Activated CD8-positive, alpha-beta memory T cell treated with anti-CD3 and anti-CD28 coated beads for 24 hours (primary cell): ENCODE measurements around the gene WARS2.

ENCODE experiments used
- DNase-seq: peaks from one replicate; pipeline ENCODE4 v3.0.0-alpha.2; 2020

The WARS2 gene

GRCh38 chr1:118982266-118982665, 158.2 kb downstream of the WARS2 start:
- DNase-seq = no peak

- no peak for DNase-seq
Measured at GRCh38 chr1:118981436-118981835, 159.0 kb downstream of the WARS2 start.
